ENCODE data around the gene DGKI. TPM values are rescaled to one million over a fixed set of nuclear protein-coding genes. Genes with fewer than 3 reads are reported as not detected.

Gene DGKI
- total and polyA plus RNA-seq, 12 donors = 0.12 to 4.6 (median 1.1) TPM

DNA sequence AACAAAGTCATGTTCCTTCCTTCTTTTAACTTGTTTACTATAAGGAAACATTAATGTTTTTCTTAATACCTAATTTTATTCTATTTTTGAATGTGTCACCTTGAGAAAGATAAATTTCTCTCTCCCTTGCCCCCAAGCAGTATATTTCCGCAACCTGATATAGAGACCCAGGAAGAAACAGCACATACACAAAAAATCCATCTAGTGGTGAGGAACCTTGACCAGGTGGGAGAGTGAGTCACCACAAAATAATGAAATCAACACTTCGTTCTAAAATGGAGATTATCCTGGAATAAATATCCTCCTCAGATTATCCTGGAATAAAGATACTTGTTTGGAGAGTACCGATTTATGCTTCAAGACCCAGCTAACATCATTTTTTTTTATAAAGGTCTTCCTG, 270.3 kb downstream of the DGKI start:
- Histone ChIP-seq H3K4me1 (replicated peaks in 1 of 2) (no peaks in the 10 kb centered on the region), H3K27me3 (no peaks in the 10 kb centered on the region), H3K27ac (no peak overlapping the region), H3K4me3 (no peak overlapping the region), H3K9me3 (replicated peaks in 1 of 3) (no peaks in the 10 kb centered on the region), H3K36me3 (replicated peaks in 1 of 2) (no peaks in the 10 kb centered on the region)
- intact Hi-C loops (cut with DNase I) = no loop called here
- TF ChIP-seq CTCF (IDR thresholded peaks at IDR 0.05) = no peak
- TF ChIP-seq POLR2A (IDR thresholded peaks at IDR 0.05) = no peak
- WGBS, 4 donors = 85 to 91% (median 89%) methylated on average over 3 of the region's 3 CpGs
- DNase-seq = no peak

DNA sequence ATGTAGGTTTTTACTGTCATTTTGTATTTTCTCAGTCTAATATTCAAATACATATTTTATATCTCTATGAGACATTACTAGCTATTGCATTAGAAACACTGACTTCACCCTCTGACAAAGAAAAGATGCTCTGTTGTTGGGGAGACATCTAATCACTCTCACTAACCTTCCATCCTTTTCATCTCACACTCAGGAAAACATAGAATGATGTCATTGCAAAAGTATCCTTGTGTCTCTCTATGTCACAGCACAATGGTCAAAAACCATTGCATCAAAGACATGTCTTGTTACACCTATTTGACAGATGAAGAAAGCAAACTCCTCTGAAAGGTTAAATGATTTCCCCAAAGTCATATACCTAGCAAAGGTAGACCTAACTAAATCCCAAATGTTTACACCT, 272.0 kb downstream of the DGKI start:
- intact Hi-C loops (cut with DNase I) = no loop called here
- Histone ChIP-seq H3K27ac (no peak overlapping the region), H3K4me3 (no peak overlapping the region), H3K36me3 (replicated peaks in 1 of 2) (no peaks in the 10 kb centered on the region), H3K4me1 (replicated peaks in 1 of 2) (no peaks in the 10 kb centered on the region), H3K27me3 (no peaks in the 10 kb centered on the region), H3K9me3 (replicated peaks in 1 of 3) (no peaks in the 10 kb centered on the region)
- no peak for DNase-seq
- TF ChIP-seq CTCF (IDR thresholded peaks at IDR 0.05) = no peak
- TF ChIP-seq POLR2A (IDR thresholded peaks at IDR 0.05) = no peak

GRCh38 chr7:137572056-137572784, 274.6 kb downstream of the DGKI start:
- TF ChIP-seq CTCF (IDR thresholded peaks at IDR 0.05) = no peak
- no peak for TF ChIP-seq POLR2A (IDR thresholded peaks at IDR 0.05)
- Histone ChIP-seq H3K4me3 (no peak overlapping the region), H3K27ac (no peak overlapping the region)

DNA sequence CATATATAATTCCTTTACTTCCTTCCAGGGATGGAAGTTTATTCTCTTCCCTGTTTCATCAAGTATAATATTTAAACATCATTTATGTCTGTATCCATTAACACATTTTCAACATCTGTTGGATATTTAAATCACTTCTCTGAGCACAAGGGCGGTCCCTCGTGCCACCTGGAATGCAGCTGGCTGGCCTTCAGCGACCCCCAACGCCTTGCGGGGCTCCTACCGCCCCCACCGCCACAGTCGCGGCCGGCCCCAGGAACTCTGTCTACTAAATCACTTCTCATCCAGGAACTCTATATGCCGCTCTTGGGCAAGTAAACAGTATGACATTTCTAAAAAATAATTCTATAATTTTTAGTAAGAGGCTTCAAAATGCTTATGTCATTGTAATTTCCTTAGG, 282.1 kb downstream of the DGKI start:
- no peak overlapping the region for H3K4me3 ChIP-seq
- H3K36me3 ChIP-seq (replicated peaks in 1 of 2) = no peaks in the 10 kb centered on the region
- H3K27me3 ChIP-seq = no peaks in the 10 kb centered on the region
- intact Hi-C loops (cut with DNase I) = no loop called here
- H3K27ac ChIP-seq = no peak overlapping the region
- no peak for DNase-seq
- no peaks in the 10 kb centered on the region for H3K4me1 ChIP-seq (replicated peaks in 1 of 2)
- TF ChIP-seq POLR2A (IDR thresholded peaks at IDR 0.05) (no peak), CTCF (IDR thresholded peaks at IDR 0.05) (no peak)
- WGBS, 4 donors = 46 to 64% (median 51%) methylated on average over 11 of the region's 11 CpGs
- H3K9me3 ChIP-seq (replicated peaks in 1 of 3) = no peaks in the 10 kb centered on the region

More at GRCh38 chr7:137572056-137572784, 274.6 kb downstream of the DGKI start:
- WGBS, 4 donors = 76 to 85% (median 82%) methylated on average over 5 of the region's 5 CpGs
- Histone ChIP-seq H3K27me3 (no peaks in the 10 kb centered on the region), H3K36me3 (replicated peaks in 1 of 2) (no peaks in the 10 kb centered on the region), H3K9me3 (replicated peaks in 1 of 3) (no peaks in the 10 kb centered on the region), H3K4me1 (replicated peaks in 1 of 2) (no peaks in the 10 kb centered on the region)
- intact Hi-C loops (cut with DNase I) = no loop called here
- no peak for DNase-seq
